Airway epithelial cell (primary cell): ENCODE results near the gene PRKACA. TPM values are rescaled to one million over a fixed set of nuclear protein-coding genes. Genes with fewer than 3 reads are reported as not detected.

Source experiments
- total RNA-seq: library from RNA; depleted of rRNA; stranded (reverse); fragments of >200 nt; gene quantifications from 2 replicates; pipeline ENCODE4 v1.2.3, GENCODE V29; 2015

The PRKACA gene
- total RNA-seq: 51.5 and 51.9 TPM in 2 replicates

GRCh38 chr19:14117668-14118164, at the start of gene PRKACA:
TSS of gene PRKACA (minus strand) at chr19:14117762. CDS start at chr19:14117547, 215 bp downstream.

GRCh38 chr19:14136509-14137281, 19.1 kb upstream of the PRKACA start, which contains the start of gene ASF1B:
TSS of gene ASF1B (minus strand) at chr19:14136589. CDS start at chr19:14136456, 133 bp downstream.

GRCh38 chr19:14090509-14091080, 27.0 kb downstream of the PRKACA start, which contains the start of gene SAMD1:
TSS of gene SAMD1 (minus strand) at chr19:14090751.

GRCh38 chr19:14085309-14085995, 32.1 kb downstream of the PRKACA start, which contains the start of gene C19orf67:
TSS of gene C19orf67 (minus strand) at chr19:14085783. CDS start at chr19:14085627, 156 bp downstream.

GRCh38 chr19:14072535-14073260, 44.9 kb downstream of the PRKACA start, which contains the start of gene MISP3:
TSS of gene MISP3 (plus strand) at chr19:14072786. CDS start at chr19:14073310, 524 bp downstream.

GRCh38 chr19:14061751-14062557, 55.6 kb downstream of the PRKACA start, which contains the start of gene PALM3:
TSS of gene PALM3 (minus strand) at chr19:14062076. CDS start at chr19:14061980, 96 bp downstream.

Other genes with a start within 250 kb of the PRKACA start
- gene NANOS3, start 240.6 kb downstream of the PRKACA start, total RNA-seq: not detected in 2 replicates
- 0.99 and 5.7 TPM in 2 replicates for gene BRME1, start 211.6 kb downstream of the PRKACA start, total RNA-seq
- gene CC2D1A, start 211.6 kb downstream of the PRKACA start, total RNA-seq: 24.8 and 37.5 TPM in 2 replicates
- 2.6 and 7.2 TPM in 2 replicates for gene PODNL1, start 179.3 kb downstream of the PRKACA start, total RNA-seq
- gene DCAF15, start 165.3 kb downstream of the PRKACA start, total RNA-seq: 22.8 and 32.9 TPM in 2 replicates
- 4.2 and 5.6 TPM in 2 replicates for gene RFX1, start 111.4 kb downstream of the PRKACA start, total RNA-seq
- gene RLN3, start 89.6 kb downstream of the PRKACA start, total RNA-seq: not detected in 2 replicates
- 3.4 and 5.1 TPM in 2 replicates for gene IL27RA, start 86.0 kb downstream of the PRKACA start, total RNA-seq
- 0.07 TPM in 1 of 2 replicates, not detected in the other for gene PALM3, start 55.7 kb downstream of the PRKACA start, total RNA-seq
- gene MISP3, start 45.0 kb downstream of the PRKACA start, total RNA-seq: 2.3 and 2.6 TPM in 2 replicates
- gene C19orf67, start 32.0 kb downstream of the PRKACA start, total RNA-seq: not detected in 2 replicates
- gene SAMD1, start 27.0 kb downstream of the PRKACA start, total RNA-seq: 48.9 and 52.2 TPM in 2 replicates
- 35.2 and 71.2 TPM in 2 replicates for gene ASF1B, start 18.8 kb upstream of the PRKACA start, total RNA-seq
- 10.1 and 16.3 TPM in 2 replicates for gene ADGRL1, start 88.4 kb upstream of the PRKACA start, total RNA-seq